GM10847 (cell line): ENCODE results near the gene NUDT16L1.
A peak's percentile ranks its signal among the peaks of the same experiment; 100 is the strongest.

Experiments used
- POLR2A ChIP-seq: IDR thresholded peaks from 2 replicates; pipeline ENCODE4 v1.6.1; 2011; ENCODE audit not compliant: insufficient read length; ENCODE audit errors: extremely low read depth

Gene NUDT16L1

GRCh38 chr16:4706871-4707270, 13.5 kb downstream of the NUDT16L1 start:
- no peak for TF ChIP-seq POLR2A

GRCh38 chr16:4709481-4709880, 16.1 kb downstream of the NUDT16L1 start:
- TF ChIP-seq POLR2A: no peak

- TF ChIP-seq POLR2A: no peak
These were observed 20.5 kb downstream of the NUDT16L1 start for GRCh38 chr16:4713663-4714501.

- TF ChIP-seq POLR2A: no peak
These were observed 21.6 kb downstream of the NUDT16L1 start for GRCh38 chr16:4714996-4715395.

- no peak for TF ChIP-seq POLR2A
These were observed 25.1 kb downstream of the NUDT16L1 start for GRCh38 chr16:4718466-4718865.

- no peak for TF ChIP-seq POLR2A
These were observed 29.9 kb downstream of the NUDT16L1 start for GRCh38 chr16:4723071-4723767.

- TF ChIP-seq POLR2A: no peak
These were observed 31.4 kb downstream of the NUDT16L1 start for GRCh38 chr16:4724661-4725270.

- TF ChIP-seq POLR2A: no peak
These were observed 33.3 kb downstream of the NUDT16L1 start for GRCh38 chr16:4726616-4727015.

- no peak for TF ChIP-seq POLR2A
These were observed 35.3 kb downstream of the NUDT16L1 start for GRCh38 chr16:4728676-4729075.

- TF ChIP-seq POLR2A: no peak
These were observed 36.5 kb downstream of the NUDT16L1 start for GRCh38 chr16:4729876-4730275.

GRCh38 chr16:4733211-4733742, 39.9 kb downstream of the NUDT16L1 start:
- TF ChIP-seq POLR2A: no peak

GRCh38 chr16:4733747-4734062, 40.3 kb downstream of the NUDT16L1 start:
- TF ChIP-seq POLR2A: no peak

GRCh38 chr16:4734063-4734729, 40.8 kb downstream of the NUDT16L1 start, which contains the start of the genes ANKS3 and DNAAF8:
TSS of gene ANKS3 (minus strand) at chr16:4734271. CDS start at chr16:4730149, 4,122 bp downstream.
TSS of gene DNAAF8 (plus strand) at chr16:4734537. CDS start at chr16:4736515, 1,978 bp downstream.
- peak; percentile 53 for TF ChIP-seq POLR2A

GRCh38 chr16:4734730-4735535, 41.6 kb downstream of the NUDT16L1 start:
- peak; percentile 65 for TF ChIP-seq POLR2A

GRCh38 chr16:4736546-4736945, 43.2 kb downstream of the NUDT16L1 start:
- TF ChIP-seq POLR2A: no peak

- no peak for TF ChIP-seq POLR2A
These were observed 44.2 kb downstream of the NUDT16L1 start for GRCh38 chr16:4737545-4737944.
